Peyer's patch (tissue), 4 donors: ENCODE data around the gene FAM219B. TPM values are rescaled to one million over a fixed set of nuclear protein-coding genes. Genes with fewer than 3 reads are reported as not detected.
"Not testable (repeated sequence)": the region's sequence is repeated elsewhere in the genome, so short reads cannot be mapped to it uniquely, and the experiment has no call there.

Experiments used
- DNase-seq, 3 donors: peaks; one replicate each; pipeline ENCODE4 v3.0.0-alpha.2; 2017 to 2019
- H3K27ac ChIP-seq, 4 donors: fragments of 200-600 bp; sonication (generic); one replicate each; pipeline ENCODE4 v1.5.1; 2016 to 2019
- H3K27me3 ChIP-seq, 2 donors: fragments of 200-600 bp; sonication (generic); one replicate each; pipeline ENCODE4 v1.5.1; 2019
- H3K36me3 ChIP-seq, 3 donors: fragments of 200-600 bp; sonication (generic); one replicate each; pipeline ENCODE4 v1.5.1; 2016 to 2019
- H3K4me1 ChIP-seq, 4 donors: fragments of 200-600 bp; sonication (generic); one replicate each; pipeline ENCODE4 v1.5.1; 2016 to 2019
- H3K4me3 ChIP-seq, 4 donors: fragments of 200-600 bp; sonication (generic); 1 replicate in 3 of 4; 2 replicates in 1 of 4; pipeline ENCODE4 v1.5.1; 2016 to 2019; ENCODE audit warnings: mild to moderate bottlenecking in 1 of 4
- H3K9me3 ChIP-seq, 4 donors: fragments of 200-600 bp; sonication (generic); one replicate each; pipeline ENCODE4 v1.5.1; 2016 to 2019; ENCODE audit warnings: mild to moderate bottlenecking in 1 of 4
- CTCF ChIP-seq, 6 experiments: fragments of 450-650 bp in 4 of 6; fragments of 200-600 bp in 2 of 6; sonication (generic) in 1 of 6; IDR thresholded peaks; one replicate each; pipeline ENCODE4 v1.5.1; 2017 to 2019; ENCODE audit warnings: antibody characterized with exemption in 6 of 6, mild to moderate bottlenecking in 3 of 6, moderate library complexity in 1 of 6
- POLR2A ChIP-seq, 2 donors: fragments of 450-650 bp; IDR thresholded peaks; one replicate each; pipeline ENCODE4 v1.5.1; 2017; ENCODE audit warnings: antibody characterized with exemption in 2 of 2, mild to moderate bottlenecking in 2 of 2, moderate library complexity in 2 of 2
- total RNA-seq, 4 donors: library from RNA; depleted of rRNA; stranded (reverse); fragments of >200 nt; gene quantifications; one replicate each; pipeline ENCODE4 v1.1.0, GENCODE V29; 2016

The FAM219B gene
- total RNA-seq, 4 donors from 2014 or later, result 48.7 to 76.5 (median 57.6) TPM

DNA sequence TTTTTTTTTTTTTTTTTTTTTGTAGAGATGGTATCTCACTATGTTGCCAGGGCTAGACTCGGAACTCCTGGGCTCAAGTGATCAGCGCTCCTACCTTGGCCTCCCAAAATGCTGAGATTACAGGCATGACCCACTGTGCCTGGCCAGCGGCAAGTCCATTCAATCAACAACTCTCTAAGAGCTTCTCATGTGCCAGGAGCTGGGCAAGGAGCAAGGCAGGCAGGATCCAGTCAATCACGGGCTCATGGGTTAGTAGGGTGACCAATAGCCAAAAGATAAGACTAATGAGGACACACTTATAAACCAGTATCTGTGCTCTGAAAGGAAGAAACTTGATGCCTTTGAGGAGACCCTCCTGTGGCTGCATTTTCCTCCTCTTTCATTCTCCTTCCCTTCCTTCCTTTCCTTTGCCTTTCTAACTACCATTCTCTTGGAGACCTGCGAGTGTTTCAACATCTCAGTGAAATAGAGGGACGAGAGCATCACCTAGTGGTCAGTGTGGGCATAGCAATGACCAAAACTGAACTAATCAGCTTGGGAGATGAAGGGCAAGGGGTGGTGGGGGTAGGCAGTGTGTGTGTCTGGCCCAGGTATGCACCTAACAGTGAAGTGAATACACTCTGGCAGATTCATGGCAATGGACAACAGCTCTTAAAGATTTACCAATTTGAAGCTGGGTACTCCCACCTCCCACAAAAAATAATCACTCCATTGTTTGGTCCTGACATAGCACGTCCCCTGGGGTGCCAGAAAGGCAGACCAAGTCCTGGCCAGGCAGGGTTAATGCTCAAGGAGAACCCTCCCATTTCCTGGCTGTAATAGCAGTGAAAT lies 43.6 kb upstream of the FAM219B start:
- no peaks in the 10 kb centered on the region for H3K36me3 ChIP-seq
- TF ChIP-seq POLR2A (IDR thresholded peaks at IDR 0.05) (no peak), CTCF (IDR thresholded peaks at IDR 0.05) (peak; percentile 82 to 100 (median 99))
- no peak overlapping the region for H3K4me3 ChIP-seq
- DNase-seq, result peak in 2 of 3 donors; percentile 78 to 94
- H3K27me3 ChIP-seq, result no peaks in the 10 kb centered on the region
- no peaks in the 10 kb centered on the region for H3K9me3 ChIP-seq
- H3K27ac ChIP-seq, result no peak overlapping the region
- peaks cover 0 to 14% (median under 1%) of the 10 kb centered on the region in 4 donors for H3K4me1 ChIP-seq

- Histone ChIP-seq H3K9me3 (no peaks in the 10 kb centered on the region), H3K36me3 (no peaks in the 10 kb centered on the region), H3K4me1 (peaks cover 0 to 42% (median 4%) of the 10 kb centered on the region in 4 donors), H3K4me3 (peak within 1 kb of the TSS; percentile 63 to 99 (median 78)), H3K27me3 (no peaks in the 10 kb centered on the region), H3K27ac (peak within 1 kb of the TSS; percentile 84 to 99 (median 97))
- DNase-seq, result peak; percentile 92 to 97 (median 94)
- peak; percentile 95 for TF ChIP-seq POLR2A (IDR thresholded peaks at IDR 0.05)
- TF ChIP-seq CTCF (IDR thresholded peaks at IDR 0.05), result peak in 3 of 6 experiments; percentile 4 to 38 (median 27)
These were observed 31.1 kb upstream of the FAM219B start, which contains the start of gene COX5A for GRCh38 chr15:74937590-74938371. COX5A (minus strand) TSS chr15:74938073; CDS start chr15:74938014, 59 bp downstream.

GRCh38 chr15:74937272-74937589 lies 30.6 kb upstream of the FAM219B start:
- H3K4me1 ChIP-seq, result peaks cover 0 to 48% (median 4%) of the 10 kb centered on the region in 4 donors
- TF ChIP-seq CTCF (IDR thresholded peaks at IDR 0.05) (no peak), POLR2A (IDR thresholded peaks at IDR 0.05) (no peak)

DNA sequence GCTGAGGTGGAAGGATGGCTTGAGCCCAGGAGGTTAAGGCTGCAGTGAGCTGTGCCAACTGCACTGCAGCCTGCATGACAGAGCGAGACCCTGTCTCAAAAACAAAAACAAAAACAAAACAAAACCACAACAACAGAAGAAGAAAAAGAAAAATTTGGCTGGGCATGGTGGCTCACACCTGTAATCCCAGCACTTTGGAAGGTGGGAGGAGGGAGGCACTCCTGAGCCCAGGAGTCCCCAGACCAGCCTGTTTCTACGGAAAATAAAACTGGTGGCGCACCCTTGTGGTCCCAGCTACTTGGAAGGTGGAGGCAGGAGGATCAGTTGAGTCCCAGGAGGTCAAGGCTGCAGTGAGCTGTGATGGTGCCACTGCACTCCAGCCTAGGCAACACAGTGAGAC lies 28.5 kb upstream of the FAM219B start:
- H3K27me3 ChIP-seq, H3K27ac ChIP-seq, DNase-seq, H3K9me3 ChIP-seq: not testable (repeated sequence)
- H3K4me1 ChIP-seq, result peaks cover 0 to 55% (median 4%) of the 10 kb centered on the region in 4 donors
- H3K4me3 ChIP-seq, result peak overlapping the region in 1 of 4 donors; percentile 11
- peaks cover 0 to 10% (median 0%) of the 10 kb centered on the region in 3 donors for H3K36me3 ChIP-seq

More at GRCh38 chr15:74937272-74937589, 30.6 kb upstream of the FAM219B start:
- Histone ChIP-seq H3K27me3 (no peaks in the 10 kb centered on the region), H3K9me3 (no peaks in the 10 kb centered on the region), H3K36me3 (no peaks in the 10 kb centered on the region), H3K27ac (peak overlapping the region; percentile 84 to 99 (median 97)), H3K4me3 (peak overlapping the region; percentile 63 to 99 (median 78))
- no peak for DNase-seq

- H3K27me3 ChIP-seq, result no peaks in the 10 kb centered on the region
- H3K4me3 ChIP-seq, result peak overlapping the region in 2 of 4 donors; percentile 9 to 11
- no peak for TF ChIP-seq POLR2A (IDR thresholded peaks at IDR 0.05)
- TF ChIP-seq CTCF (IDR thresholded peaks at IDR 0.05), result peak in 2 of 6 experiments; percentile 8 to 24
- H3K4me1 ChIP-seq, result peaks cover 0 to 53% (median 4%) of the 10 kb centered on the region in 4 donors
- DNase-seq, result no peak
- H3K9me3 ChIP-seq, result no peaks in the 10 kb centered on the region
- peaks cover 0 to 26% (median 0%) of the 10 kb centered on the region in 3 donors for H3K36me3 ChIP-seq
- peak overlapping the region in 1 of 4 donors; percentile 62 for H3K27ac ChIP-seq
These were observed 26.9 kb upstream of the FAM219B start for GRCh38 chr15:74933573-74933972.
